ENCODE data around the gene DGKD. TPM values are rescaled to one million over a fixed set of nuclear protein-coding genes. Genes with fewer than 3 reads are reported as not detected.

DGKD gene
- total and polyA plus RNA-seq, 5 donors from 2014 or later: 11.3 to 161 (median 11.5) TPM

DNA sequence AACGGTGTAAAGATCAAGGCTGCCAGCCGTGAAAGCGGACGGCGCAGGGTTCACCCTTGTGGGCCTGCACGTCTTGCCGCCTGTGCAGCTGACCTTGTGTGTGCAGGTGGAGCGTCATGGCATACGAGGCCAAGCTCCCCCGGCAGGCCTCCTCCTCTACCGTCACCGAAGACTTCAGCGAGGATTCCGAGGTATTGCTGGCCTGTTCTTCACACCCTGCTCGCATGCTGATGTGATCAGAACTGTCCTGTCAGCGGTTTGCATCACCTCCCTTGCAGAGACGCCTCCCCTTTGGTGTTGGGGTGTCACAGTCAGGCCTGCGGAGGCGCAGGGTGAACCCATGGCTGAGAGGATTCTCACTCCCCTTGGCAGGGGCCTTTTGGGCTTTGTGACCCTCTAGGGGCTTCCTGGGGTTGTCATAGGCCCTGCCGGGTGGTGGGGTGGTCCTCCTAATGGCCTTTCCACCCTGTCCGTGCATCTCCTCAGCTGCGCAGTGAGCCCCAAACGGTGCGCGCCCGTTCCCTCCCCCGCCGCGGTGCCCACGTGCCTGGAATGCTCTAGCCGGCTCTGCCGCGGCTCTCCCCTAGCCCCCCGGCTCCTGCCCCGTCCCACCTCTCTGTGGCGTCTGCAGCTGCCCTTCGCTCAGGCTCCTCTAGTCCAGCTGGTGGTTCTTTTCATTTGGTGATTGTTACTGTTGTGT is 92.5 kb downstream of the DGKD start:
- no peak overlapping the region for H3K4me3 ChIP-seq (ENCODE audit: low read depth, low read length)
- H3K9me3 Mint-ChIP-seq: no peaks in the 10 kb centered on the region
- ATAC-seq (ENCODE audit: low read depth in 2 of 2) (no peak), DNase-seq (no peak)
- peaks cover 8 to 22% (median 13%) of the 10 kb centered on the region in 4 donors for H3K4me1 Mint-ChIP-seq
- H3K4me1 ChIP-seq (ENCODE audit: control insufficient read depth, insufficient read depth, low read length, poor library complexity, severe bottlenecking): peaks cover 7% of the 10 kb centered on the region
- no peaks in the 10 kb centered on the region for H3K9me3 ChIP-seq (ENCODE audit: control insufficient read depth in 2 of 2, low read length in 2 of 2)
- H3K27ac ChIP-seq (ENCODE audit: insufficient read depth, low read length, poor library complexity, severe bottlenecking): no peak overlapping the region
- peaks cover 43% of the 10 kb centered on the region for H3K36me3 Mint-ChIP-seq
- no peak overlapping the region for H3K27ac Mint-ChIP-seq
- no peaks in the 10 kb centered on the region for H3K27me3 ChIP-seq (ENCODE audit: control insufficient read depth, insufficient read depth, low read length)
- H3K27me3 Mint-ChIP-seq: peaks cover 5% of the 10 kb centered on the region
- H3K36me3 ChIP-seq (ENCODE audit: control insufficient read depth, insufficient read depth, low read length): peaks cover 82% of the 10 kb centered on the region
- H3K4me3 Mint-ChIP-seq: no peak overlapping the region

GRCh38 chr2:233447506-233448219 is 93.4 kb downstream of the DGKD start:
- peaks cover 43% of the 10 kb centered on the region for H3K36me3 Mint-ChIP-seq
- no peak for ATAC-seq (ENCODE audit: low read depth in 2 of 2)

GRCh38 chr2:233448220-233448559 is 93.9 kb downstream of the DGKD start:
- H3K27me3 Mint-ChIP-seq: peaks cover 5% of the 10 kb centered on the region
- H3K4me3 ChIP-seq (ENCODE audit: low read depth, low read length): no peak overlapping the region
- no peaks in the 10 kb centered on the region for H3K9me3 Mint-ChIP-seq
- peaks cover 90% of the 10 kb centered on the region for H3K36me3 ChIP-seq (ENCODE audit: control insufficient read depth, insufficient read depth, low read length)
- no peaks in the 10 kb centered on the region for H3K9me3 ChIP-seq (ENCODE audit: control insufficient read depth in 2 of 2, low read length in 2 of 2)
- peaks cover 7% of the 10 kb centered on the region for H3K4me1 ChIP-seq (ENCODE audit: control insufficient read depth, insufficient read depth, low read length, poor library complexity, severe bottlenecking)
- DNase-seq (peak in 1 of 3 donors; percentile 30), ATAC-seq (ENCODE audit: low read depth in 2 of 2) (no peak)
- no peaks in the 10 kb centered on the region for H3K27me3 ChIP-seq (ENCODE audit: control insufficient read depth, insufficient read depth, low read length)
- peak overlapping the region in 1 of 3 donors; percentile 62 for H3K27ac Mint-ChIP-seq
- no peak overlapping the region for H3K27ac ChIP-seq (ENCODE audit: insufficient read depth, low read length, poor library complexity, severe bottlenecking)
- no peak overlapping the region for H3K4me3 Mint-ChIP-seq
- H3K36me3 Mint-ChIP-seq: peaks cover 40% of the 10 kb centered on the region
- H3K4me1 Mint-ChIP-seq: peaks cover 5 to 14% (median 9%) of the 10 kb centered on the region in 4 donors

More at GRCh38 chr2:233447506-233448219, 93.4 kb downstream of the DGKD start:
- Histone ChIP-seq H3K27me3 (ENCODE audit: control insufficient read depth, insufficient read depth, low read length) (no peaks in the 10 kb centered on the region), H3K27ac (ENCODE audit: insufficient read depth, low read length, poor library complexity, severe bottlenecking) (no peak overlapping the region), H3K36me3 (ENCODE audit: control insufficient read depth, insufficient read depth, low read length) (peaks cover 85% of the 10 kb centered on the region), H3K4me3 (ENCODE audit: low read depth, low read length) (no peak overlapping the region), H3K9me3 (ENCODE audit: control insufficient read depth in 2 of 2, low read length in 2 of 2) (no peaks in the 10 kb centered on the region), H3K4me1 (ENCODE audit: control insufficient read depth, insufficient read depth, low read length, poor library complexity, severe bottlenecking) (peaks cover 7% of the 10 kb centered on the region)
- peaks cover 5% of the 10 kb centered on the region for H3K27me3 Mint-ChIP-seq
- H3K27ac Mint-ChIP-seq: no peak overlapping the region
- no peak overlapping the region for H3K4me3 Mint-ChIP-seq
- peaks cover 8 to 18% (median 12%) of the 10 kb centered on the region in 4 donors for H3K4me1 Mint-ChIP-seq
- no peak for DNase-seq
- H3K9me3 Mint-ChIP-seq: no peaks in the 10 kb centered on the region

DNA sequence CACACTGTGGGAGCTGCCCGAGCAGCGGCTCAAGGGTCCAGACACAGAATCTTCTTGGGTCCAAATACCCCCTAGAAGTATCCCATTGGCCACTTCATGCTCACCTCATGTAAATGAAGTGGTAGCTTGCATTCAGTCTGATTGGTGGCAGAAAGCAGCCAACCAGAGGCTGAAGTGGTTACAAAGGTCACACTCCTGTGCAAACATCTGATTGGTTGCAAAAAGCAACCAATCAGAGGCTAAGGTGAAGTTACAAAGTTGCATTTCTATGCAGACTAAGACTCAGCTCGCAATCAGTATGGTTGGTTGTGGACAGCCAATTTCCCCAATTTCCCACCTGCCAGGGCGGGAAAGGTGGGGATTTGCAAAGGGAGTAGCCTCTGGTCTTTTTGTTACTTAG is 94.3 kb downstream of the DGKD start:
- H3K36me3 ChIP-seq (ENCODE audit: control insufficient read depth, insufficient read depth, low read length): peaks cover 94% of the 10 kb centered on the region
- DNase-seq: no peak
- H3K4me3 Mint-ChIP-seq: no peak overlapping the region
- peaks cover 3% of the 10 kb centered on the region for H3K4me1 ChIP-seq (ENCODE audit: control insufficient read depth, insufficient read depth, low read length, poor library complexity, severe bottlenecking)
- ATAC-seq (ENCODE audit: low read depth in 2 of 2): no peak
- H3K4me1 Mint-ChIP-seq: peaks cover 2 to 11% (median 5%) of the 10 kb centered on the region in 4 donors
- H3K9me3 Mint-ChIP-seq: no peaks in the 10 kb centered on the region
- H3K36me3 Mint-ChIP-seq: peaks cover 38% of the 10 kb centered on the region
- H3K27me3 ChIP-seq (ENCODE audit: control insufficient read depth, insufficient read depth, low read length): no peaks in the 10 kb centered on the region
- H3K27ac Mint-ChIP-seq: no peak overlapping the region
- peaks cover 5% of the 10 kb centered on the region for H3K27me3 Mint-ChIP-seq
- no peak overlapping the region for H3K27ac ChIP-seq (ENCODE audit: insufficient read depth, low read length, poor library complexity, severe bottlenecking)
- H3K9me3 ChIP-seq (ENCODE audit: control insufficient read depth in 2 of 2, low read length in 2 of 2): no peaks in the 10 kb centered on the region
- H3K4me3 ChIP-seq (ENCODE audit: low read depth, low read length): no peak overlapping the region

- no peak for DNase-seq
- peaks cover 98% of the 10 kb centered on the region for H3K36me3 ChIP-seq (ENCODE audit: control insufficient read depth, insufficient read depth, low read length)
- H3K27me3 ChIP-seq (ENCODE audit: control insufficient read depth, insufficient read depth, low read length): no peaks in the 10 kb centered on the region
- Mint-ChIP-seq H3K27ac (no peak overlapping the region), H3K36me3 (peaks cover 37% of the 10 kb centered on the region), H3K4me1 (peaks cover 0 to 7% (median 2%) of the 10 kb centered on the region in 4 donors), H3K9me3 (no peaks in the 10 kb centered on the region), H3K4me3 (no peak overlapping the region), H3K27me3 (no peaks in the 10 kb centered on the region)
- no peak overlapping the region for H3K27ac ChIP-seq (ENCODE audit: insufficient read depth, low read length, poor library complexity, severe bottlenecking)
- no peak for ATAC-seq (ENCODE audit: low read depth in 2 of 2)
- no peak overlapping the region for H3K4me3 ChIP-seq (ENCODE audit: low read depth, low read length)
- no peaks in the 10 kb centered on the region for H3K9me3 ChIP-seq (ENCODE audit: control insufficient read depth in 2 of 2, low read length in 2 of 2)
- H3K4me1 ChIP-seq (ENCODE audit: control insufficient read depth, insufficient read depth, low read length, poor library complexity, severe bottlenecking): no peaks in the 10 kb centered on the region
Measured at GRCh38 chr2:233449081-233449901, 95.0 kb downstream of the DGKD start.

DNA sequence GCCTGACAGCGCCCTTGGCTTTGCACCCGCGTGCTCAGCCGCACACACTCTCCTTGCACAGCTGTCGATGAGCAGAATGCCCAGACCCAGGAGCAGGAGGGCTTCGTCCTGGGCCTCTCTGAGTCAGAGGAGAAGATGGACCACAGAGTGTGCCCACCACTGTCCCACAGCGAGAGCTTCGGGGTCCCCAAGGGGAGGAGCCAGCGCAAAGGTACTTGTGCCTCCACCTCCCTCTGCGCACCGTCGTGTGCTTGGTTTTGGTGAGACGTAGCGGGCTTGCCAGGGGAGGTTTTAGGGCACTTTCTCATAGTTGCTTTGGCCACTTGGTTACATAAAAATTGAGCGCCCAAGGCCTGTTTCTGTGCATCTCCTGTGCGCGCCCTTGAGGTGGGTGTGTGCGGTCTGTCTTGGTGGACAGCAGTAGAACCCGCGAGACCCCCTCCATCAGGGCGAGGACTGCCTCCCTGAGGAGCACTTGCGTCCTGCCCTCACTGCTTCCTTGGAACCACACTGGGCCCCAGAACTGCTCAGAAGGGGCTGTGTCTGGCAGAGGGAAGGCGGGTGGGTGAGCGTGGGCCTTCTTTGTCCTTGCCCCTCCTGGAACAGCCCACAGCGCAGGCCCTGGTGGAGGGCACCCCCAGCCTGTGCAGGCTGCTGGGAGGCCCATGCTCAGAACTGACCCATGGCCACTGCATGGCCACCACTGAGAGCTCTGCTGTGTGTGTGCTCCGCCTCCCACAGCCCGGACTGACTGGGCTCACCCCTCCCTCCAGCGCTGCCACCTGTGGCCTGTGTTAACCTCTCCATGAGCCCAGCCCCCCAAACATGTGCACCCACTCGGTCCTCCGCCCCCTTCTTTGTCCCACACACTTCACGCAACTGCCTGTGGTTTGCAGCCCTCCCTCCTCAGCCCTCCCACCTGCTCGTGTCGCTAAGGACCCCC is 95.9 kb downstream of the DGKD start:
- no peak overlapping the region for H3K27ac Mint-ChIP-seq

More for the DNA sequence above, 95.9 kb downstream of the DGKD start:
- no peak overlapping the region for H3K4me3 Mint-ChIP-seq
- no peaks in the 10 kb centered on the region for H3K9me3 ChIP-seq (ENCODE audit: control insufficient read depth in 2 of 2, low read length in 2 of 2)
- no peaks in the 10 kb centered on the region for H3K9me3 Mint-ChIP-seq
- H3K4me1 Mint-ChIP-seq: peaks cover 0 to 3% (median 2%) of the 10 kb centered on the region in 4 donors
- no peak overlapping the region for H3K27ac ChIP-seq (ENCODE audit: insufficient read depth, low read length, poor library complexity, severe bottlenecking)
- H3K36me3 Mint-ChIP-seq: peaks cover 38% of the 10 kb centered on the region
- H3K4me1 ChIP-seq (ENCODE audit: control insufficient read depth, insufficient read depth, low read length, poor library complexity, severe bottlenecking): no peaks in the 10 kb centered on the region
- peaks cover 98% of the 10 kb centered on the region for H3K36me3 ChIP-seq (ENCODE audit: control insufficient read depth, insufficient read depth, low read length)
- ATAC-seq (ENCODE audit: low read depth in 2 of 2) (no peak), DNase-seq (no peak)
- H3K27me3 Mint-ChIP-seq: no peaks in the 10 kb centered on the region
- no peaks in the 10 kb centered on the region for H3K27me3 ChIP-seq (ENCODE audit: control insufficient read depth, insufficient read depth, low read length)
- H3K4me3 ChIP-seq (ENCODE audit: low read depth, low read length): no peak overlapping the region

All from CD4-positive, CD25-positive, alpha-beta regulatory T cell (primary cell).